Left colon (tissue), 2 donors: ENCODE measurements around the gene C22orf39. TPM values are rescaled to one million over a fixed set of nuclear protein-coding genes. Genes with fewer than 3 reads are reported as not detected.
A peak's percentile ranks its signal among the peaks of the same experiment; 100 is the strongest.

ENCODE experiments used
- ATAC-seq: fragments of 200-7000 bp; cut with Tn5 transposase; one replicate; pipeline ENCODE4 v1.9.1; 2020; ENCODE audit warnings: mild to moderate bottlenecking, moderate library complexity
- DNase-seq, 2 donors: peaks; one replicate each; pipeline ENCODE4 v3.0.0-alpha.2; 2020
- intact Hi-C, 2 donors: fragments of 100-400 bp; cut with DNase I in 1 of 2; cut with micrococcal nuclease in 1 of 2; formaldehyde crosslinking; loops; one replicate each; pipeline versions ENCODE4 v1.11.2 to v1.14.0; 2022; cut with DNase I, micrococcal nuclease
- long read RNA-seq: library from polyadenylated mRNA; unstranded; transcript quantifications from one replicate; pipeline ENCODE4 v2.0.0, GENCODE V29; 2021
- total RNA-seq, 2 donors: library from RNA; stranded (reverse); fragmentation: NEBNext Ultra II Directional; extraction: Animal tissue kit (Norgen Biotek cat#: 25700); gene quantifications; one replicate each; pipeline ENCODE4 v1.2.1, GENCODE V29; 2021
- donor health status: DM: no; HTN: no; CAD: no.
- donor health status: DM: yes; HTN: yes; CAD: no.

The C22orf39 gene
- total RNA-seq = 10 to 100 TPM; 20.1 to 23.4 TPM
- long read RNA-seq, transcript C22orf39-202 (3 exons, 3,350 nt) = minor isoform, 11 of 38 reads
- long read RNA-seq, transcript C22orf39-203 (3 exons, 1,005 nt) = major isoform, 16 of 38 reads
- long read RNA-seq, partial matches to known transcripts = 2 of 38 reads
- long read RNA-seq, other reads (novel, unspliced or antisense) = 9 of 38 reads

DNA sequence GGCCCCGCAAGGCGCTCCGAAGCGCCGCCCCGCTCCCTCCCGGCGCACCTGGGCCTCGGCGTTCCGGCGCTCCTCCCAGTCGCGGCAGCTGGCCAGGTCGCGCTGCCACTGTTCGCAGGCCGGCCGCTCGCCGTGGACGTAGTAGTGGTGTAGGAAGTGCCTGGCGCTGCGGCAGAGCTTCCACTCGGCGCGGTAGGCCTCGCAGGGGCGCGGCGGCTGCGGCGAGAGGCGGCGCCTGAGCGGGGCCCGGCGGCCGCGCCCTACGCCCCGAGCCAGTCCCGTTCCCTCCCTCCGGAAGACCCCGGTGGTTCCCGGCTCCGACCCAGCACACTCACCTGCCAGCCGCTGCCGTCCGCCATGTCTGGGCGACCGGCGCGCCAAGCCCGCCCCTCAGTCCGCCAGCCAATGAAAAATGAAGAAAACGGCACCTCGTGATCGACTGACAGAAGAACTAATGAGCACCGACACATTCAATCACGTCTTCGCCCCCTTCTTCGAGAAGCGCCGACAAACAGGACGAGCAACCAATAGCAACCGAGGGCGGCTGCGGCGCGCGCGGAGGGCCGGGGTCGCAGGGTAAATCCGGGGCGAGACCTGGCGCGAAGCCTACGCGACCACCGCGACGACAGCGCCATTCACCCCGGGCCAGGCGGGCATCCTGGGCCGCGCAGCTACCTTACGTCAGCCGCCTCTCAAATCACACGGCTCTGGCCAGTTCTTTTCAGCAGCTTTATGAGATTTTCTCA, at the start of gene C22orf39:
C22orf39 (minus strand) TSS at position 382 of the 746 bp plus-strand sequence; CDS start at position 359, 23 bp downstream.
- ATAC-seq = peak; percentile 89
- peak; percentile 87 to 92 for DNase-seq
- intact Hi-C loops = no loop called here

DNA sequence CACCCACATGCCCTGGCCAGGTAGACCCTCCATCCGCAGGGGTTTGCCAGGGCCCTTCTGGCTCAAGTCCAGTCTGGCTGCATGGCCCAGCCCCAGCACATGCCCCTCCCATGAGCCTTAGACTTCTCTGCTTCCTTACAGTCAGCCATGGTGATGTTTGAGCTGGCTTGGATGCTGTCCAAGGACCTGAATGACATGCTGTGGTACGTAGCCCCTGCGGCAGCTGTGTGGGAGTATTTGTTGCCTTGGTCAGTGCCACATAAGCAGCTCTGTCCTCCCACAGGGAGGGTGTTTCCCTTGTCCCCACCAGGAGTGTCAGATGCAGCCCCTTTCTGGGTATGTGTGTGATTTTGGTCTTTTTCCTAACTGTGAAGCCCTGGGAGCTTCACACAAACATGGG, 49.7 kb upstream of the C22orf39 start:
- ATAC-seq = no peak

GRCh38 chr22:19496324-19496630, 48.8 kb upstream of the C22orf39 start:
- ATAC-seq (no peak), DNase-seq (no peak)
- intact Hi-C loops = no loop called here

More for the DNA sequence above, 49.7 kb upstream of the C22orf39 start:
- no peak for DNase-seq
- intact Hi-C loops = no loop called here

GRCh38 chr22:19495562-19496323, 48.2 kb upstream of the C22orf39 start:
- ATAC-seq (no peak), DNase-seq (no peak)
- intact Hi-C loops = no loop called here

- ATAC-seq (no peak), DNase-seq (no peak)
- intact Hi-C loops = no loop called here
These were observed 47.2 kb upstream of the C22orf39 start for GRCh38 chr22:19494676-19495173.

GRCh38 chr22:19494001-19494560, 46.6 kb upstream of the C22orf39 start:
- ATAC-seq = no peak

GRCh38 chr22:19492504-19493174, 45.1 kb upstream of the C22orf39 start:
- no peak for ATAC-seq
- no peak for DNase-seq
- intact Hi-C loops = no loop called here

More at GRCh38 chr22:19494001-19494560, 46.6 kb upstream of the C22orf39 start:
- intact Hi-C loops = no loop called here
- no peak for DNase-seq

GRCh38 chr22:19490628-19491230, 43.2 kb upstream of the C22orf39 start:
- intact Hi-C loops = no loop called here
- DNase-seq = no peak
- ATAC-seq = no peak

- DNase-seq (no peak), ATAC-seq (peak; percentile 70)
- intact Hi-C loops = no loop called here
These were observed 41.7 kb upstream of the C22orf39 start for GRCh38 chr22:19488884-19489843.

- intact Hi-C loops = no loop called here
These were observed 40.8 kb upstream of the C22orf39 start for GRCh38 chr22:19488285-19488684.

GRCh38 chr22:19483481-19484244, 36.2 kb upstream of the C22orf39 start:
- DNase-seq (no peak), ATAC-seq (no peak)
- intact Hi-C loops = no loop called here

More at GRCh38 chr22:19488285-19488684, 40.8 kb upstream of the C22orf39 start:
- ATAC-seq (no peak), DNase-seq (no peak)

DNA sequence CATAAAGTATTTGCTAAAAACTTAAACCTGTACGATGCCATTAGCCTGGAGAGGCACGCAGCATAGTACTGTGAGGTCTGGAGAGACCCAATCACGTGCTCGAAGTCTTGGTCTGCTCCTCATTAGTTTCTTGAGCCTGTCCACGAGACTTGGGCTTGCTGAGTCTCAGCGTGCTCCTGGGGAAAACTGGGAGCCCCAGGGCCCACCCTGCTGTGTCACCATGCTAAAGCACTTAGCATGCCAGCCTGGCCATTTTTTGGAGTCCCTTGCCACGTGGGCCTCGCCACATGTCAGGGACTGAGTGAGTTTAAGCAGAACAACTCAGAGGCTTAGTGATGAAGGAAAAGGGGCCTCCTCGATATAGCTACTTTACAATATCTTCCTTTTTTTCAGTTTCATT, 34.8 kb upstream of the C22orf39 start:
- intact Hi-C loops = no loop called here
- DNase-seq (no peak), ATAC-seq (no peak)

- intact Hi-C loops = no loop called here
- no peak for ATAC-seq
These were observed 33.3 kb upstream of the C22orf39 start for GRCh38 chr22:19480789-19481188.

GRCh38 chr22:19480173-19480568, 32.7 kb upstream of the C22orf39 start:
- no peak for DNase-seq
- intact Hi-C loops = no loop called here
- no peak for ATAC-seq

More at GRCh38 chr22:19480789-19481188, 33.3 kb upstream of the C22orf39 start:
- DNase-seq = no peak

GRCh38 chr22:19479355-19480172, 32.1 kb upstream of the C22orf39 start, which contains the start of gene CDC45:
Gene CDC45 (plus strand): TSS chr22:19479920. CDS start chr22:19479969, 49 bp downstream.
- ATAC-seq = peak; percentile 91
- intact Hi-C loops = no loop called here

DNA sequence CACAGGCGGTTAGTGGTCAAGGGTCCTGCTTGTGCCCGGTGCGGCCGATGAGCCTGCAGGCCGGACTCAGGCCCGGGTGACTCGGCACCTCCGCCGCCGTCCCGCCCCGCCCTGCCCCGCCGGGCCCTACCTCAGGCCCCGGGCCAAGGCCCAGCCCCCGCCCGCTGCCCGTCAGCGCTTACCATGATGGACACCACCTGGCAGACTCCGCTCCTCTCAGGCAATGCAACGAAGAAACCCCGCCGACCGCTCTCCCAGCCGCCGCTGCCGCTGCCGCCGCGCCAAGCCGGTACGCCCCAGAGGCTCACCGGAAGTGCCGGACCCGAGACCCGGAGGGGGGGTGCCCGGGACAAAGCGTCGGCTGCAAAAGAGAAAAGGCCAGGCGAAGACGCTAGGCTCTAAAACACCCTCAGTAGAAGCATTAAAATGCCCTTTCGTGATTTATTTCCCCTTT, 31.4 kb upstream of the C22orf39 start, which contains the start of gene UFD1:
UFD1 (minus strand) TSS at position 293 of the 454 bp plus-strand sequence; CDS start at position 185, 108 bp downstream.
- peak; percentile 75 for ATAC-seq
- peak; percentile 84 to 86 for DNase-seq
- intact Hi-C loops = no loop called here

More at GRCh38 chr22:19479355-19480172, 32.1 kb upstream of the C22orf39 start, which contains the start of gene CDC45:
- DNase-seq = peak; percentile 95 to 97
